ENCODE data around the gene PRR16. TPM values are rescaled to one million over a fixed set of nuclear protein-coding genes. Genes with fewer than 3 reads are reported as not detected.

PRR16 gene
- total RNA-seq, 2 experiments from 2014 or later, result not detected

DNA sequence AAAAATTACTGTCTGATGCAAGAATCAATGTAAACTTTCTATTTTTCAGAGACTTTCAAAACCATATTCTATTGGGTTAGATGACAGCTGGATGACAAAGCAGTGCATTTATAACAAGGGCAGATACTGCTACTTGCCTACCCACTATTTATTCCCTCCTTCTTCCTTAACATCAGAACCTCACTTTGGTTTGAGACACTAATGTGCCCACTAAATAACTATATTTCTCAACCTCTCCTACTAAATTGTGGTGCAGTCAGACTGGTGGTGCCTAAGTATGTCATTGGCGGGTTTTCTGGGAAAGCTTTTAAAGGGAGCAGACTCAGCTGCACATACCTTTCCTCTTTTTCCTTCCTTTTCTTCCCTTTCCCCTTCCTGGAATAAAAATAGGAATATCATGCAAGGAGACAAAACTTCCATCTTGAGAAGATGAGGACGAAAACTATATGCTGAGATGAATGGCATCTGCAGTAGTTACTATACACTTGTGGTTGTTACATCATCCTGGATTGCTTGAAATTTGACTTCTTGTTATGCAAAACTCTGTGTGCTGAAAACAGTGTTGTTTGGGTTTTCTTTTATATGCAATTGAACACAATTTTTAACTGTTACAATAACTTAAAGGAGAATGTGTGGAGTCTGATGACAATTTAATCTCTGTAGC lies 43.8 kb downstream of the PRR16 start:
- no peak overlapping the region for H3K27ac Mint-ChIP-seq
- no peaks in the 10 kb centered on the region for H3K9me3 Mint-ChIP-seq (ENCODE audit: insufficient read depth)
- no peaks in the 10 kb centered on the region for H3K4me1 Mint-ChIP-seq (ENCODE audit: low read depth)
- DNase-seq (no peak), ATAC-seq (no peak)
- no peak overlapping the region for H3K4me3 Mint-ChIP-seq
- ChIA-PET CTCF (no interaction called here), POLR2A (no interaction called here)
- H3K27me3 Mint-ChIP-seq (ENCODE audit: low read depth), result no peaks in the 10 kb centered on the region
- H3K36me3 Mint-ChIP-seq (ENCODE audit: low read depth), result no peaks in the 10 kb centered on the region

DNA sequence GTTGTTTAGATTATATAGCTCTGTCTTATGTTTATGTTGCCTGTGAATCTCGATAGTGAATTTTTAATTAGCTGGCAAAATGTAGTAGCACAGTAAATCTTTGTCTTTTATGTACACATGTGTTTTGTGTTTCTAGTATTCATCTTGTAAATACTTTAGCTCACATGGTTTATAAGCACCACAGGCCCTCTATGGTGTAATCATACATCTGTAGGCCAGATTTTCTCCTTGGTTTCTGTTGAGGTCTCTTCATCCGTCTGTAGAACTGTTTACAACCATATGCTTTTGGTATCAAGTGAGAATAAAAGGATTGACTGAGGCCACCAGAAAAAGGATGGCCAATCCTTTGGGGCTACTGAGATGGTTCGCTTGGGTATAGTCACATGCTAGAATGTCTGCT lies 45.0 kb downstream of the PRR16 start:
- no peak for ATAC-seq
- POLR2A ChIA-PET, result no interaction called here
- no peak for DNase-seq
- no peak overlapping the region for H3K4me3 Mint-ChIP-seq
- no peaks in the 10 kb centered on the region for H3K9me3 Mint-ChIP-seq (ENCODE audit: insufficient read depth)
- no peak overlapping the region for H3K27ac Mint-ChIP-seq
- no peaks in the 10 kb centered on the region for H3K27me3 Mint-ChIP-seq (ENCODE audit: low read depth)
- no peaks in the 10 kb centered on the region for H3K36me3 Mint-ChIP-seq (ENCODE audit: low read depth)
- CTCF ChIA-PET, result no interaction called here
- no peaks in the 10 kb centered on the region for H3K4me1 Mint-ChIP-seq (ENCODE audit: low read depth)

- POLR2A ChIA-PET, result no interaction called here
- CTCF ChIA-PET, result no interaction called here
- Mint-ChIP-seq H3K36me3 (ENCODE audit: low read depth) (no peaks in the 10 kb centered on the region), H3K9me3 (ENCODE audit: insufficient read depth) (no peaks in the 10 kb centered on the region), H3K4me1 (ENCODE audit: low read depth) (no peaks in the 10 kb centered on the region), H3K4me3 (no peak overlapping the region), H3K27ac (no peak overlapping the region), H3K27me3 (ENCODE audit: low read depth) (no peaks in the 10 kb centered on the region)
- ATAC-seq, result no peak
- DNase-seq, result no peak
Measured at GRCh38 chr5:120510098-120510637, 46.1 kb downstream of the PRR16 start.

- ATAC-seq, result no peak
- DNase-seq, result no peak
- Mint-ChIP-seq H3K36me3 (ENCODE audit: low read depth) (no peaks in the 10 kb centered on the region), H3K9me3 (ENCODE audit: insufficient read depth) (no peaks in the 10 kb centered on the region), H3K4me3 (no peak overlapping the region), H3K27me3 (ENCODE audit: low read depth) (no peaks in the 10 kb centered on the region), H3K4me1 (ENCODE audit: low read depth) (no peaks in the 10 kb centered on the region), H3K27ac (no peak overlapping the region)
- ChIA-PET POLR2A (no interaction called here), CTCF (no interaction called here)
Measured at GRCh38 chr5:120510994-120511686, 47.0 kb downstream of the PRR16 start.

DNA sequence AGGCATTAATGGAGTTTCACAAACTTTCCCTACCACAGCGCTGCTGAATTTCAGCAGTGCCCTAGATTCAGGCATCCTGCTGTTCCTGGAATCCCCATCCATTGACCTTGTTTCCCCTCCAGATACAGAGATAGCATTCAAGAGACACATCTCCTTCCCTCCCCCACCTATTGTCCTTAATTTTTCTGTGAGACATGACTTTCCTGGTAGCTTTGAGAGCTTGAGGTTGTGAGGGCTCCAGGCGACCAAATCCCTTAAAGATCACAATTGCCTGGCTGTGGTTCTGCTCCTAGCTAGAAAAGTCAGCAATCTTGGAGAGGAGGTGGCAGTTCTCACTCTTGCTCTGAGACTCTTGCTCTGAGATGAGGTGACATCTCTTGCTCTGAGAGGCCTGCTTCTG lies 48.0 kb downstream of the PRR16 start:
- Mint-ChIP-seq H3K9me3 (ENCODE audit: insufficient read depth) (no peaks in the 10 kb centered on the region), H3K4me3 (no peak overlapping the region), H3K4me1 (ENCODE audit: low read depth) (no peaks in the 10 kb centered on the region), H3K27ac (no peak overlapping the region), H3K36me3 (ENCODE audit: low read depth) (no peaks in the 10 kb centered on the region), H3K27me3 (ENCODE audit: low read depth) (no peaks in the 10 kb centered on the region)
- ChIA-PET CTCF (no interaction called here), POLR2A (no interaction called here)
- ATAC-seq (no peak), DNase-seq (no peak)

GRCh38 chr5:120512791-120513650 lies 48.9 kb downstream of the PRR16 start:
- Mint-ChIP-seq H3K4me1 (ENCODE audit: low read depth) (no peaks in the 10 kb centered on the region), H3K36me3 (ENCODE audit: low read depth) (no peaks in the 10 kb centered on the region)
- ATAC-seq, result no peak

GRCh38 chr5:120516805-120517204 lies 52.7 kb downstream of the PRR16 start:
- Mint-ChIP-seq H3K27me3 (ENCODE audit: low read depth) (no peaks in the 10 kb centered on the region), H3K4me1 (ENCODE audit: low read depth) (no peaks in the 10 kb centered on the region), H3K27ac (no peak overlapping the region), H3K36me3 (ENCODE audit: low read depth) (no peaks in the 10 kb centered on the region), H3K4me3 (no peak overlapping the region), H3K9me3 (ENCODE audit: insufficient read depth) (no peaks in the 10 kb centered on the region)
- no peak for DNase-seq
- ATAC-seq, result no peak
- POLR2A ChIA-PET, result no interaction called here
- CTCF ChIA-PET, result no interaction called here

More at GRCh38 chr5:120512791-120513650, 48.9 kb downstream of the PRR16 start:
- Mint-ChIP-seq H3K27me3 (ENCODE audit: low read depth) (no peaks in the 10 kb centered on the region), H3K4me3 (no peak overlapping the region), H3K9me3 (ENCODE audit: insufficient read depth) (no peaks in the 10 kb centered on the region), H3K27ac (no peak overlapping the region)
- POLR2A ChIA-PET, result no interaction called here
- CTCF ChIA-PET, result no interaction called here
- DNase-seq, result no peak

DNA sequence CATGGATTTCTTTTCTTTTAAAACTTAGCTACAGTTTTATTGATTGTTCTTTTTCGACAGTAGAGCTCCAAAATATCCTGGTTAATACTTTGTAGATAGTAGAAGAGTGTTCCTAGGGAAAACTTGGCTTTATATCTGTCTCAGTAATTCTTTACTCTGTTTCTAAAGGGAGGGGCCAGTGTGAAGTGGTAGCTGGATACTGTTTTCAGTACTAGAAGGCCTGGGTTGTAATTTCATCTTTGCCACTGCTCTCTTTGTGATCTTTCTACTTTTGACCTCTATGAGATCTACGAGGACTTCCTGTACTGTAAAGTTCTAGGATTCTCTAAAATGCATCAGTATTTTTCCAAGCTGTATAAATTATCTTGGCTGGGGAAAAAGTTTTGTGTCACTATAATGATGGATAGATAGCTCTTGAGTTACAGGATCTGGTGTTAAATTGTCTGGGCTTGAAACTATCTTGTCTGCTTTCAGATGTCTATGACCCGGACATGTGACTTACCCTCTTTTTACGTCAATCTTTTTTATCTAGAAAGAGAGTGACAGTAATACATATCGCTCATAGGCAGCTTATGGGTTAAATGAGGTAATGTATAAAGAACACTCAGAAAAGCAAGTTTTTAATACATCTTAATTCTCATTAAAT lies 53.6 kb downstream of the PRR16 start:
- no peaks in the 10 kb centered on the region for H3K9me3 Mint-ChIP-seq (ENCODE audit: insufficient read depth)
- no peak overlapping the region for H3K27ac Mint-ChIP-seq
- POLR2A ChIA-PET, result no interaction called here
- H3K36me3 Mint-ChIP-seq (ENCODE audit: low read depth), result no peaks in the 10 kb centered on the region
- H3K4me3 Mint-ChIP-seq, result no peak overlapping the region
- no peak for DNase-seq
- H3K4me1 Mint-ChIP-seq (ENCODE audit: low read depth), result no peaks in the 10 kb centered on the region
- H3K27me3 Mint-ChIP-seq (ENCODE audit: low read depth), result no peaks in the 10 kb centered on the region
- no peak for ATAC-seq
- CTCF ChIA-PET, result no interaction called here

- CTCF ChIA-PET, result no interaction called here
Measured at GRCh38 chr5:120518581-120518980, 54.5 kb downstream of the PRR16 start.

DNA sequence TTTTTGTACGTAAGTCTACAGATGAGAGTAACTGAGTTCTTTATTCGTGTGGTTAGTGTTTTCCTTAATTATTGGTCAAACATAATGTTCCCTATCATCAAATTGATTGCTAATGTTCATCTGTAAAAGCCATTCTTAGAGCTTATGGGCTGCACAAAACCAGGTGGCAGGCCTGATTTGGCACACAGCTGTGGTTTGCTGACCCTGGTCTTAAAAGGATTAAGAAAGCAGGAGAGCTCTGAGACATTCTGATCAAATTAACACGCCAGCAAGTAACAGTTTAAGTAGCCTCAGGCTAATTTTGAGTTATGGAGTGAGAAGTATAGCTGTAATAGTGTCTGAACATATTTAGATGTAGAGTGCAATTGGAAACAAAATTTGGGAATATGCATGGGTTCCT lies 63.2 kb downstream of the PRR16 start:
- no peaks in the 10 kb centered on the region for H3K9me3 Mint-ChIP-seq (ENCODE audit: insufficient read depth)
- ChIA-PET POLR2A (no interaction called here), CTCF (no interaction called here)
- H3K4me3 Mint-ChIP-seq, result no peak overlapping the region
- H3K27ac Mint-ChIP-seq, result no peak overlapping the region
- no peaks in the 10 kb centered on the region for H3K27me3 Mint-ChIP-seq (ENCODE audit: low read depth)
- ATAC-seq (no peak), DNase-seq (no peak)
- no peaks in the 10 kb centered on the region for H3K4me1 Mint-ChIP-seq (ENCODE audit: low read depth)
- H3K36me3 Mint-ChIP-seq (ENCODE audit: low read depth), result no peaks in the 10 kb centered on the region

More at GRCh38 chr5:120518581-120518980, 54.5 kb downstream of the PRR16 start:
- no peaks in the 10 kb centered on the region for H3K9me3 Mint-ChIP-seq (ENCODE audit: insufficient read depth)
- no peaks in the 10 kb centered on the region for H3K27me3 Mint-ChIP-seq (ENCODE audit: low read depth)
- POLR2A ChIA-PET, result no interaction called here
- no peaks in the 10 kb centered on the region for H3K36me3 Mint-ChIP-seq (ENCODE audit: low read depth)
- no peak for DNase-seq
- ATAC-seq, result no peak
- H3K27ac Mint-ChIP-seq, result no peak overlapping the region
- H3K4me1 Mint-ChIP-seq (ENCODE audit: low read depth), result no peaks in the 10 kb centered on the region
- H3K4me3 Mint-ChIP-seq, result no peak overlapping the region

- POLR2A ChIA-PET, result no interaction called here
- Mint-ChIP-seq H3K9me3 (ENCODE audit: insufficient read depth) (no peaks in the 10 kb centered on the region), H3K27ac (no peak overlapping the region), H3K27me3 (ENCODE audit: low read depth) (no peaks in the 10 kb centered on the region), H3K4me1 (ENCODE audit: low read depth) (no peaks in the 10 kb centered on the region), H3K36me3 (ENCODE audit: low read depth) (no peaks in the 10 kb centered on the region), H3K4me3 (no peak overlapping the region)
- ATAC-seq (no peak), DNase-seq (no peak)
- CTCF ChIA-PET, result no interaction called here
Measured at GRCh38 chr5:120528609-120529008, 64.5 kb downstream of the PRR16 start.

DNA sequence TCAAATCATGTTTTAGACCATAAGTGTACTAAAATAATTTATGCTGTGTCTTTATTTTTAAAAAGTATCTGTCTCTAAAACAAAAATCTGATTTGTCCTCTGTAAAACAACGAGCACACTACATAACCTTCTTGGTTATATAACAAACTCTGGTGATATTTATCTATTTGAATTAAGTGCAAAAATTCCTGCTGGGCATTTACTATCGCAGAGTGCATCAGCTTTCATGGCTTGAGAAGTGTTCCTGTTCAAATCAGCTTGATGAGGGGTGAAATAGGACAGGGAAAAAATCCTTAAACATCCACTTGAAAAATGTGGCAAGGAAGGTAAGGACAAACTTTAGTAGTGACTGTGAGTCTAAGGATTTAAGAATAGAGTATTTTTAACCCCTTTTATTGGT lies 65.3 kb downstream of the PRR16 start:
- H3K9me3 Mint-ChIP-seq (ENCODE audit: insufficient read depth), result no peaks in the 10 kb centered on the region
- ChIA-PET POLR2A (no interaction called here), CTCF (no interaction called here)
- ATAC-seq (no peak), DNase-seq (no peak)
- no peaks in the 10 kb centered on the region for H3K4me1 Mint-ChIP-seq (ENCODE audit: low read depth)
- no peaks in the 10 kb centered on the region for H3K36me3 Mint-ChIP-seq (ENCODE audit: low read depth)
- H3K27me3 Mint-ChIP-seq (ENCODE audit: low read depth), result no peaks in the 10 kb centered on the region
- H3K4me3 Mint-ChIP-seq, result no peak overlapping the region
- H3K27ac Mint-ChIP-seq, result no peak overlapping the region
